A549 (cell line): ENCODE data around the gene VSTM5. TPM values are rescaled to one million over a fixed set of nuclear protein-coding genes. Genes with fewer than 3 reads are reported as not detected.
"Not testable (repeated sequence)": the region's sequence is repeated elsewhere in the genome, so short reads cannot be mapped to it uniquely, and the experiment has no call there.

Experiments used
- ATAC-seq, 2 experiments: fragments of 200-7000 bp in 1 of 2; fragments of >200 bp in 1 of 2; cut with Nextera tagmentation in 1 of 2; cut with Tn5 transposase in 1 of 2; 3 replicates each; pipeline versions ENCODE4 v1.8.0 to v1.9.1; 2018 to 2020; ENCODE audit warnings: mild to moderate bottlenecking in 1 of 2, moderate library complexity in 1 of 2
- CTCF ChIA-PET: fragments of 300-600 bp; sonication (Branson Sonifier 250); formaldehyde crosslinking; extraction: SDS; loops from one replicate; lab custom pipeline; 2021; ENCODE audit warnings: antibody characterized with exemption, inconsistent platforms; lab: Yijun Ruan, JAX
- POLR2A ChIA-PET: fragments of 350-600 bp; formaldehyde crosslinking; extraction: SDS; loops from one replicate; lab custom pipeline; 2021; ENCODE audit warnings: antibody characterized with exemption, inconsistent platforms; lab: Yijun Ruan, JAX
- DNase-seq, 2 experiments: peaks; one replicate each; pipeline versions ENCODE4 v3.0.0 to v3.0.0-alpha.2; 2011 to 2016; ENCODE audit warnings: low read depth in 1 of 2, low spot score in 1 of 2
- FAIRE-seq: peaks from 2 replicates; lab custom pipeline; 2011; peaks lifted over from hg19 to GRCh38; lab: Jason Lieb, UNC
- H3K27ac ChIP-seq, 2 experiments: fragments of >200 bp; sonication (Bioruptor Twin); formaldehyde crosslinking; 3 replicates each; pipeline ENCODE4 v1.5.1; 2016 to 2017
- H3K4me1 ChIP-seq: fragments of >200 bp; sonication (Bioruptor Twin); formaldehyde crosslinking; 3 replicates; pipeline ENCODE4 v1.6.1; 2016
- H3K4me2 ChIP-seq: fragments of >200 bp; sonication (Bioruptor Twin); formaldehyde crosslinking; 3 replicates; pipeline ENCODE4 v1.6.1; 2016
- H3K4me3 ChIP-seq: fragments of >200 bp; sonication (Bioruptor Twin); formaldehyde crosslinking; 3 replicates; pipeline ENCODE4 v1.5.1; 2016
- H3K9me3 ChIP-seq: fragments of >200 bp; sonication (Bioruptor Twin); formaldehyde crosslinking; 3 replicates; pipeline ENCODE4 v1.6.1; 2016
- BHLHE40 ChIP-seq: IDR thresholded peaks from 2 replicates; pipeline ENCODE4 v1.6.1; 2012; ENCODE audit warnings: low read depth, low read length, inconsistent platforms
- CHD2 ChIP-seq: fragments of 150-350 bp; IDR thresholded peaks from 2 replicates; pipeline ENCODE4 v1.6.1; 2014; ENCODE audit warnings: low read length; ENCODE audit not compliant: partially characterized antibody
- EP300 ChIP-seq, 2 experiments: fragments of >200 bp; sonication (Bioruptor Twin); formaldehyde crosslinking; IDR thresholded peaks; 2 replicates in 1 of 2; 3 replicates in 1 of 2; pipeline ENCODE4 v1.6.1; 2016 to 2017
- GATA3 ChIP-seq: IDR thresholded peaks from 2 replicates; pipeline ENCODE4 v1.6.1; 2012; ENCODE audit warnings: borderline replicate concordance
- HOXB5 ChIP-seq: fragments of 250-450 bp; sonication (Bioruptor Pico); IDR thresholded peaks from 2 replicates; pipeline ENCODE4 v1.5.0; 2020; ENCODE audit warnings: mild to moderate bottlenecking, moderate library complexity
- JUN ChIP-seq, 2 experiments: fragments of >200 bp; sonication (Bioruptor Twin); formaldehyde crosslinking; IDR thresholded peaks; 2 replicates in 1 of 2; 3 replicates in 1 of 2; pipeline ENCODE4 v1.6.1; 2016 to 2017
- KDM5A ChIP-seq: fragments of 200-600 bp; sonication (generic); IDR thresholded peaks from 2 replicates; pipeline ENCODE4 v1.6.1; 2016; ENCODE audit warnings: antibody characterized with exemption, mild to moderate bottlenecking
- MAFK ChIP-seq: fragments of 450-650 bp; IDR thresholded peaks from 2 replicates; pipeline ENCODE4 v1.6.1; 2014; ENCODE audit not compliant: partially characterized antibody
- MAZ ChIP-seq: fragments of 150-350 bp; IDR thresholded peaks from 2 replicates; pipeline ENCODE4 v1.6.1; 2014; ENCODE audit warnings: antibody characterized with exemption, low read depth, low read length, borderline replicate concordance
- RCOR1 ChIP-seq: fragments of 150-350 bp; IDR thresholded peaks from 2 replicates; pipeline ENCODE4 v1.6.1; 2014; ENCODE audit warnings: antibody characterized with exemption, low read length, low read depth
- SMC3 ChIP-seq: fragments of >200 bp; sonication (Bioruptor Twin); formaldehyde crosslinking; IDR thresholded peaks from 3 replicates; pipeline ENCODE4 v1.6.1; 2018; ENCODE audit warnings: inconsistent platforms
- SREBF2 ChIP-seq: fragments of 450-650 bp; IDR thresholded peaks from 2 replicates; pipeline ENCODE4 v1.6.1; 2014; ENCODE audit warnings: mild to moderate bottlenecking, moderate library complexity
- ZC3H11A ChIP-seq: fragments of 450-650 bp; IDR thresholded peaks from 2 replicates; pipeline ENCODE4 v1.6.1; 2014; ENCODE audit warnings: antibody characterized with exemption, mild to moderate bottlenecking
- ZNF302 ChIP-seq: fragments of 250-450 bp; sonication (Bioruptor Pico); IDR thresholded peaks from 2 replicates; pipeline ENCODE4 v1.9.0; 2021; ENCODE audit warnings: inconsistent platforms, mild to moderate bottlenecking, moderate library complexity
- ZSCAN20 ChIP-seq: fragments of 250-450 bp; sonication (Bioruptor Pico); IDR thresholded peaks from 2 replicates; pipeline ENCODE4 v1.8.0; 2022; ENCODE audit warnings: mild to moderate bottlenecking, moderate library complexity
- WGBS: methylation state at CpG from one replicate; pipeline ENCODE4 v1.1.6; 2017; ENCODE audit errors: missing lambda C conversion rate; 5-methylcytosine and 5-hydroxymethylcytosine counted together
- polyA plus RNA-seq, 4 experiments: library from polyadenylated mRNA; depleted of rRNA in 3 of 4; stranded (reverse); fragments of >200 nt; fragmentation: RNase III in 1 of 4; extraction: RNeasy Plus Mini Kit Qiagen cat#74134 plus additional on column Dnase treatment in 1 of 4; gene quantifications; 2 replicates in 3 of 4; 3 replicates in 1 of 4; pipeline ENCODE4 v1.2.3, GENCODE V29; 2011 to 2017
- TF ChIP-seq, protein P1 (sequence below): fragments of 200-600 bp; sonication (generic); IDR thresholded peaks from 2 replicates; pipeline ENCODE4 v1.6.1; 2016; ENCODE audit warnings: antibody characterized with exemption, mild to moderate bottlenecking, moderate library complexity
- TF ChIP-seq, protein P2 (sequence below): fragments of >200 bp; sonication (Bioruptor Twin); formaldehyde crosslinking; IDR thresholded peaks from 2 replicates; pipeline ENCODE4 v1.6.1; 2016

Gene VSTM5
- polyA plus RNA-seq, 2 of the 4 experiments (the other 2 are of a cell fraction) = 0.04 TPM; not detected in 1

DNA sequence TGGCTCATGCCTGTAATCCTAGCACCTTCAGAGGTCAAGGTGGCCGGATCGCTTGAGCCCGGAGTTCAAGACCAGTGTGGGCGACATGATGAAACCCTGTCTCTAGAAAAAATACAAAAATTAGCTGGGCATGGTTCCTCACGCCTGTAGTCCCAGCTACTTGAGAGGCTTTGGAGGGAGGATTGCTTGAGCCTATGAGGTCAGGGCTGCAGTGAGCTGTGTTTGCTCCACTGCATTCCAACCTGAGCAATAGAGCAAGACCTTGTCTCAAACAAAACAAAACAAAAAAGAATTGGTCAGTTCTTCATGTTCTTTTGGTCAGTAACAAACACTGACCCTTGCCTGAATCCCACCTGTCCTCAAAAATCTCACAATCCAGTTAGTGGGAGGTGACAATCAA, 36.7 kb upstream of the VSTM5 start:
- DNase-seq (no peak), ATAC-seq (no peak), FAIRE-seq (no peak)
- no peak overlapping the region for H3K4me3 ChIP-seq
- H3K4me2 ChIP-seq = no peak overlapping the region
- no peaks in the 10 kb centered on the region for H3K4me1 ChIP-seq
- WGBS = 82% methylated on average over 5 of the region's 5 CpGs
- no peaks in the 10 kb centered on the region for H3K9me3 ChIP-seq
- H3K27ac ChIP-seq = no peak overlapping the region
- CTCF ChIA-PET = interaction anchor here (0.8 to 1.0 kb wide), 2 partner anchors 34 to 618 kb away, joined by 3 read pairs; no protein-coding TSS in a partner anchor
- TF ChIP-seq EP300 (IDR thresholded peaks at IDR 0.05) (no peak), HOXB5 (CRISPR knock-in tag) (no peak), ZSCAN20 (CRISPR knock-in tag) (no peak), ZNF302 (CRISPR knock-in tag) (no peak), ZC3H11A (no peak), SREBF2 (no peak), MAZ (no peak)
- TF ChIP-seq, all 56 proteins: peak for 0
- POLR2A ChIA-PET = interaction anchor here (0.6 kb wide), 1 partner anchor 10 kb away, joined by 3 read pairs; no protein-coding TSS in a partner anchor

DNA sequence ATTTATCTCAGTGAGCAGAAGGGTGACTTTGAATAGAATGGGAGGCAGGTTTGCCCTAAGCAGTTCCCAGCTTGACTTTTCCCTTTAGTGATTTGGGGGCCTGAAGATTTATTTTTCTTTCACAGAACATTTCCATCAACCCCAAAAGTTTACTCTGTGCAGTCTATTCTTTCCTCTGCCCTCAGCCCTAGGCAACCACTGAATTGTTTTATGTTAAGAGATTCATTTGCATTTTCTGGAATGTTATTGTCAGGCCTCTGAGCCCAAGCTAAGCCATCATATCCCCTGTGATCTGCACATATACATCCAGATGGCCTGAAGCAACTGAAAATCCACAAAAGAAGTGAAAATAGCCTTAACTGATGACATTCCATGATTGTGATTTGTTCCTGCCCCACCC, 28.7 kb upstream of the VSTM5 start:
- ATAC-seq, H3K4me3 ChIP-seq, DNase-seq, H3K4me2 ChIP-seq, H3K27ac ChIP-seq, H3K9me3 ChIP-seq, FAIRE-seq, H3K4me1 ChIP-seq, POLR2A ChIA-PET: not testable (repeated sequence)
- CTCF ChIA-PET = interaction anchor here (1.4 kb wide), 1 partner anchor 16 kb away, joined by 7 read pairs; no protein-coding TSS in a partner anchor

DNA sequence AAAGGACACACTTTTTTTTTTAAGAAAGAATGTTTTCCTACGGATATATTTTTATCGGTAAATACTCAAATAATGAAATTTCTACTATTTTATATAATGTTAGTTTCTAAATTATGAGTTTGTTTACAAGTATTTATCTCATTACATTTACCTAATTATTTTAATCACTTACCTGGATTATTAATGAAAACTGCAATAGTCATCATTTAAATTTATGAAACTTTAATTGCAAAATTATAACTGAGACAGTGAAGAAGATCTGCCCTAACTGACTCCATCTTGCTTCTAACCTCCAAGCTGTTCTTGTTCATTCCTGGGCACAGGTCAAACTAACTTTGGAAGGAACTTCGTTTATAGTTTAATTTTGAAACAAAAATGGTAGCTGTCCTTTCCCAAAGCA, 25.2 kb upstream of the VSTM5 start:
- CTCF ChIA-PET = no interaction called here
- POLR2A ChIA-PET = no interaction called here
- peak; percentile 68 for TF ChIP-seq MAFK
- TF ChIP-seq SMC3 = no peak
- FAIRE-seq (no peak), DNase-seq (no peak), ATAC-seq (no peak)
- H3K27ac ChIP-seq = no peak overlapping the region
- no peaks in the 10 kb centered on the region for H3K9me3 ChIP-seq
- H3K4me2 ChIP-seq = no peak overlapping the region
- no peak overlapping the region for H3K4me3 ChIP-seq
- H3K4me1 ChIP-seq = no peaks in the 10 kb centered on the region
- 68% methylated on average over 3 of the region's 3 CpGs for WGBS

DNA sequence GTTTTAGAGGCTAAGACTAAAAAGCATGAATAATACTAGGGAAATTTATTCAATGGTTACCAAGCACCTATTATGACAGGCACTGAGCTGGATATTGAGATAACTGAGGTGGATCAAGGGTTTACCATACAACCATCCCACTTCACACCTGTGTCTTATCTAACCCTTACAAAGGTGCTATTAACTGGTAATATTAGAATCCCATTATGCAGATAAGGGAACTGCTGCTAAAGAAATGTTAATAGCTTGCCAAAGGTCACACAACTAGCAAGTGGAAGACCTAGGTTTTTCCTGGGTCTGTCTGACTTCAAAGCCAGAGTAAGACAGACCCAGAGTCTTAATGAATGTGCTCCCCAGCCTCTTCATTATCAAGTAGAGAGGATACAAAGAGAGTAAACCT, 21.1 kb upstream of the VSTM5 start:
- H3K4me3 ChIP-seq = no peak overlapping the region
- no peaks in the 10 kb centered on the region for H3K9me3 ChIP-seq
- no peaks in the 10 kb centered on the region for H3K4me1 ChIP-seq
- ChIA-PET POLR2A (no interaction called here), CTCF (no interaction called here)
- FAIRE-seq (no peak), ATAC-seq (no peak)
- no peak overlapping the region for H3K4me2 ChIP-seq
- TF ChIP-seq GATA3 (no peak), BHLHE40 (no peak), SREBF2 (no peak), MAZ (no peak), CHD2 (no peak), KDM5A (no peak), ZNF302 (CRISPR knock-in tag) (no peak), JUN (IDR thresholded peaks at IDR 0.05) (no peak), RCOR1 (no peak)
- TF ChIP-seq, protein P1, sequence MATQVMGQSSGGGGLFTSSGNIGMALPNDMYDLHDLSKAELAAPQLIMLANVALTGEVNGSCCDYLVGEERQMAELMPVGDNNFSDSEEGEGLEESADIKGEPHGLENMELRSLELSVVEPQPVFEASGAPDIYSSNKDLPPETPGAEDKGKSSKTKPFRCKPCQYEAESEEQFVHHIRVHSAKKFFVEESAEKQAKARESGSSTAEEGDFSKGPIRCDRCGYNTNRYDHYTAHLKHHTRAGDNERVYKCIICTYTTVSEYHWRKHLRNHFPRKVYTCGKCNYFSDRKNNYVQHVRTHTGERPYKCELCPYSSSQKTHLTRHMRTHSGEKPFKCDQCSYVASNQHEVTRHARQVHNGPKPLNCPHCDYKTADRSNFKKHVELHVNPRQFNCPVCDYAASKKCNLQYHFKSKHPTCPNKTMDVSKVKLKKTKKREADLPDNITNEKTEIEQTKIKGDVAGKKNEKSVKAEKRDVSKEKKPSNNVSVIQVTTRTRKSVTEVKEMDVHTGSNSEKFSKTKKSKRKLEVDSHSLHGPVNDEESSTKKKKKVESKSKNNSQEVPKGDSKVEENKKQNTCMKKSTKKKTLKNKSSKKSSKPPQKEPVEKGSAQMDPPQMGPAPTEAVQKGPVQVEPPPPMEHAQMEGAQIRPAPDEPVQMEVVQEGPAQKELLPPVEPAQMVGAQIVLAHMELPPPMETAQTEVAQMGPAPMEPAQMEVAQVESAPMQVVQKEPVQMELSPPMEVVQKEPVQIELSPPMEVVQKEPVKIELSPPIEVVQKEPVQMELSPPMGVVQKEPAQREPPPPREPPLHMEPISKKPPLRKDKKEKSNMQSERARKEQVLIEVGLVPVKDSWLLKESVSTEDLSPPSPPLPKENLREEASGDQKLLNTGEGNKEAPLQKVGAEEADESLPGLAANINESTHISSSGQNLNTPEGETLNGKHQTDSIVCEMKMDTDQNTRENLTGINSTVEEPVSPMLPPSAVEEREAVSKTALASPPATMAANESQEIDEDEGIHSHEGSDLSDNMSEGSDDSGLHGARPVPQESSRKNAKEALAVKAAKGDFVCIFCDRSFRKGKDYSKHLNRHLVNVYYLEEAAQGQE = no peak
- TF ChIP-seq, protein P2, sequence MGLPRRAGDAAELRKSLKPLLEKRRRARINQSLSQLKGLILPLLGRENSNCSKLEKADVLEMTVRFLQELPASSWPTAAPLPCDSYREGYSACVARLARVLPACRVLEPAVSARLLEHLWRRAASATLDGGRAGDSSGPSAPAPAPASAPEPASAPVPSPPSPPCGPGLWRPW = no peak
- TF ChIP-seq, all 56 proteins: peak for 0
- no peak for DNase-seq
- no peak overlapping the region for H3K27ac ChIP-seq
